IMR-90 (cell line): ENCODE measurements around the gene FEN1. TPM values are rescaled to one million over a fixed set of nuclear protein-coding genes. Genes with fewer than 3 reads are reported as not detected.

Experiments used
- ATAC-seq: fragments of 200-7000 bp; cut with Tn5 transposase; 2 replicates; pipeline ENCODE4 v1.9.1; 2020; ENCODE audit warnings: low read depth, mild to moderate bottlenecking, moderate library complexity
- BruUV-seq: library from RNA; stranded (reverse); fragments of 400-500 nt; replicated peaks from 2 replicates; lab custom pipeline; 2021; lab: Mats Ljungman, UMichigan
- CTCF ChIA-PET: fragments of 300-600 bp; formaldehyde crosslinking; extraction: SDS; loops from one replicate; lab custom pipeline; 2021; ENCODE audit warnings: antibody characterized with exemption; lab: Yijun Ruan, JAX
- POLR2A ChIA-PET: fragments of 300-600 bp; sonication (Branson Sonifier 250); formaldehyde crosslinking; loops from one replicate; lab custom pipeline; 2022; ENCODE audit warnings: antibody characterized with exemption; ENCODE audit not compliant: unreplicated experiment; lab: Charles Lee
- DNase-seq: peaks from one replicate; pipeline ENCODE4 v3.0.0; 2013
- H2AFZ ChIP-seq: replicated peaks from 2 replicates; pipeline ENCODE3; 2013; ENCODE audit warnings: low read length, mild to moderate bottlenecking; ENCODE audit not compliant: poor library complexity
- H2AK5ac ChIP-seq: 2 replicates; pipeline ENCODE4 v1.6.1; 2013; ENCODE audit warnings: low read depth, low read length, inconsistent platforms
- H2AK9ac ChIP-seq: replicated peaks from 2 replicates; pipeline ENCODE3; 2013; ENCODE audit warnings: mild to moderate bottlenecking, low read depth, low read length, moderate library complexity; ENCODE audit not compliant: poor library complexity
- H2BK120ac ChIP-seq: 2 replicates; pipeline ENCODE4 v1.6.1; 2013; ENCODE audit warnings: low read depth, low read length, inconsistent platforms
- H2BK15ac ChIP-seq: 3 replicates; pipeline ENCODE4 v1.6.1; 2013; ENCODE audit warnings: low read depth, low read length, inconsistent platforms
- H2BK20ac ChIP-seq: 2 replicates; pipeline ENCODE4 v1.6.1; 2013; ENCODE audit warnings: low read depth, mild to moderate bottlenecking, inconsistent platforms, low read length, moderate library complexity
- H2BK5ac ChIP-seq: 2 replicates; pipeline ENCODE4 v1.6.1; 2013; ENCODE audit warnings: mild to moderate bottlenecking, low read depth, low read length, inconsistent platforms; ENCODE audit not compliant: poor library complexity, severe bottlenecking
- H3K14ac ChIP-seq: replicated peaks from 2 replicates; pipeline ENCODE4 v1.6.1; 2013; ENCODE audit warnings: low read depth, low read length, inconsistent platforms
- H3K18ac ChIP-seq: 2 replicates; pipeline ENCODE4 v1.6.1; 2013; ENCODE audit warnings: low read depth, low read length, control low read depth
- H3K23ac ChIP-seq: 2 replicates; pipeline ENCODE4 v1.6.1; 2013; ENCODE audit warnings: low read depth, low read length, inconsistent platforms
- H3K27ac ChIP-seq: 2 replicates; pipeline ENCODE4 v1.5.1; 2013; ENCODE audit warnings: mild to moderate bottlenecking, control low read depth, low read length; ENCODE audit not compliant: insufficient read depth
- H3K27me3 ChIP-seq: 2 replicates; pipeline ENCODE4 v1.6.1; 2013; ENCODE audit warnings: low read length; ENCODE audit not compliant: control insufficient read depth, insufficient read depth
- H3K36me3 ChIP-seq: 2 replicates; pipeline ENCODE4 v1.6.1; 2013; ENCODE audit warnings: low read length, mixed read lengths; ENCODE audit not compliant: control insufficient read depth, insufficient read depth
- H3K4ac ChIP-seq: 2 replicates; pipeline ENCODE4 v1.6.1; 2013; ENCODE audit warnings: low read depth, low read length, inconsistent platforms
- H3K4me1 ChIP-seq: 2 replicates; pipeline ENCODE4 v1.6.1; 2013; ENCODE audit warnings: low read length, mixed read lengths; ENCODE audit not compliant: control insufficient read depth, insufficient read depth
- H3K4me2 ChIP-seq: 2 replicates; pipeline ENCODE4 v1.6.1; 2013; ENCODE audit warnings: low read depth, mild to moderate bottlenecking, control low read depth, low read length, moderate library complexity
- H3K4me3 ChIP-seq: 2 replicates; pipeline ENCODE4 v1.5.1; 2013; ENCODE audit warnings: low read depth, mild to moderate bottlenecking, control low read depth, low read length, moderate library complexity; ENCODE audit not compliant: insufficient read depth
- H3K56ac ChIP-seq: 2 replicates; pipeline ENCODE4 v1.6.1; 2013; ENCODE audit warnings: low read length, inconsistent platforms; ENCODE audit not compliant: insufficient read depth; ENCODE audit errors: extremely low read depth
- H3K79me1 ChIP-seq, 2 experiments: 2 replicates each; pipeline ENCODE4 v1.6.1; 2013; ENCODE audit warnings: low read length in 2 of 2, inconsistent platforms in 1 of 2, low read depth in 1 of 2
- H3K9ac ChIP-seq: 2 replicates; pipeline ENCODE4 v1.6.1; 2013; ENCODE audit warnings: low read depth, low read length, control low read depth
- H3K9me1 ChIP-seq: 2 replicates; pipeline ENCODE4 v1.6.1; 2013; ENCODE audit warnings: low read length, inconsistent platforms; ENCODE audit not compliant: insufficient read depth
- H3K9me3 ChIP-seq: 2 replicates; pipeline ENCODE4 v1.6.1; 2013; ENCODE audit warnings: low read length; ENCODE audit not compliant: control insufficient read depth, insufficient read depth
- H4K20me1 ChIP-seq: 2 replicates; pipeline ENCODE4 v1.6.1; 2013; ENCODE audit warnings: low read length, inconsistent platforms; ENCODE audit not compliant: insufficient read depth
- H4K5ac ChIP-seq: 2 replicates; pipeline ENCODE4 v1.6.1; 2013; ENCODE audit warnings: mild to moderate bottlenecking, low read depth, low read length, control low read depth
- H4K8ac ChIP-seq, 2 experiments: 2 replicates each; pipeline ENCODE4 v1.6.1; 2013; ENCODE audit warnings: low read depth in 2 of 2, low read length in 2 of 2, control low read depth in 1 of 2, inconsistent platforms in 1 of 2
- H4K91ac ChIP-seq: 2 replicates; pipeline ENCODE4 v1.6.1; 2013; ENCODE audit warnings: low read depth, low read length, inconsistent platforms; ENCODE audit not compliant: insufficient read depth
- BHLHE40 ChIP-seq: fragments of 150-350 bp; IDR thresholded peaks from 2 replicates; pipeline ENCODE4 v1.6.1; 2016; ENCODE audit warnings: mild to moderate bottlenecking, low read depth, low read length
- CEBPB ChIP-seq: IDR thresholded peaks from 2 replicates; pipeline ENCODE4 v1.6.1; 2012; ENCODE audit warnings: low read depth, low read length, improper control_type of control experiment
- MAZ ChIP-seq: IDR thresholded peaks from 2 replicates; pipeline ENCODE4 v1.6.1; 2012; ENCODE audit warnings: low read depth, mild to moderate bottlenecking, low read length, improper control_type of control experiment, moderate library complexity, borderline replicate concordance
- RCOR1 ChIP-seq: IDR thresholded peaks from 2 replicates; pipeline ENCODE4 v1.6.1; 2012; ENCODE audit warnings: mild to moderate bottlenecking, low read length, improper control_type of control experiment; ENCODE audit not compliant: insufficient replicate concordance
- SMC3 ChIP-seq: fragments of 150-350 bp; IDR thresholded peaks from 2 replicates; pipeline ENCODE4 v1.6.1; 2016; ENCODE audit warnings: low read depth, mild to moderate bottlenecking, antibody characterized with exemption, low read length, moderate library complexity
- WGBS, 2 experiments: methylation state at CpG; one replicate each; pipeline versions ENCODE4 v1.1.5 to v1.1.7; 2013; ENCODE audit warnings: missing lambda C conversion rate in 2 of 2; ENCODE audit not compliant: insufficient read length in 1 of 2; ENCODE audit errors: extremely low coverage in 2 of 2; 5-methylcytosine and 5-hydroxymethylcytosine counted together
- dilution Hi-C: fragments of 300-500 bp; cut with HindIII; formaldehyde crosslinking; loops from one replicate; pipeline ENCODE4 v1.14.3; 2018; ENCODE audit warnings: low sequenced_read_pairs; ENCODE audit not compliant: unreplicated experiment
- in situ Hi-C: fragments of 300-500 bp; cut with MboI; formaldehyde crosslinking; loops from 3 replicates; pipeline ENCODE4 v1.14.3; 2019; ENCODE audit warnings: low sequenced_read_pairs, inconsistent platforms, mixed read lengths
- intact Hi-C: fragments of 100-400 bp; cut with micrococcal nuclease; formaldehyde crosslinking; loops from 2 replicates; pipeline ENCODE4 v1.10.0; 2022
- polyA plus RNA-seq, 3 experiments: library from polyadenylated mRNA; depleted of rRNA; stranded (reverse); fragments of >200 nt; gene quantifications; 2 replicates each; pipeline ENCODE4 v1.2.3, GENCODE V29; 2012; ENCODE audit warnings: low replicate concordance in 1 of 3
- total RNA-seq: library from RNA; depleted of rRNA; stranded (reverse); fragments of >200 nt; gene quantifications from 2 replicates; pipeline ENCODE4 v1.2.3, GENCODE V29; 2012

FEN1 gene
- total and polyA plus RNA-seq, 2 of the 4 experiments (the other 2 are of a cell fraction) = 23.0 to 41.9 TPM

- H4K91ac ChIP-seq = no peak overlapping the region
- no peak overlapping the region for H2BK5ac ChIP-seq
- H3K27ac ChIP-seq = no peak overlapping the region
- H3K36me3 ChIP-seq = peaks cover 18% of the 10 kb centered on the region
- no peak overlapping the region for H3K4me3 ChIP-seq
- no peak overlapping the region for H2BK15ac ChIP-seq
- H3K4me1 ChIP-seq = peaks cover 3% of the 10 kb centered on the region
- no peak overlapping the region for H3K14ac ChIP-seq
- no peaks in the 10 kb centered on the region for H3K9me3 ChIP-seq
- no peak overlapping the region for H3K23ac ChIP-seq
- in situ Hi-C loops (loop anchor here (10.0 kb wide), 1 partner anchor 310 kb away; no protein-coding TSS in a partner anchor), intact Hi-C loops (no loop called here), dilution Hi-C loops (no loop called here)
- POLR2A ChIA-PET = no interaction called here
- no peak overlapping the region for H2BK120ac ChIP-seq
- no peak overlapping the region for H2AK5ac ChIP-seq
- no peak overlapping the region for H3K9ac ChIP-seq
- H3K4ac ChIP-seq = no peak overlapping the region
- no peak overlapping the region for H2AK9ac ChIP-seq
- BruUV-seq = no TSS peak
- H3K27me3 ChIP-seq = no peaks in the 10 kb centered on the region
- H2BK20ac ChIP-seq = no peak overlapping the region
- H3K56ac ChIP-seq = no peak overlapping the region
- H4K20me1 ChIP-seq = peaks cover 3% of the 10 kb centered on the region
- H4K8ac ChIP-seq = no peak overlapping the region
- peaks cover 30 to 65% of the 10 kb centered on the region in 2 experiments for H3K79me1 ChIP-seq
- DNase-seq (no peak), ATAC-seq (no peak)
- TF ChIP-seq BHLHE40 (no peak), RCOR1 (no peak), CEBPB (no peak), SMC3 (no peak), MAZ (no peak)
- no peak overlapping the region for H3K4me2 ChIP-seq
- H2AFZ ChIP-seq = no peak overlapping the region
- no peak overlapping the region for H3K18ac ChIP-seq
- CTCF ChIA-PET = no interaction called here
- WGBS, 2 experiments = 100% methylated on average over 1 of the region's 4 CpGs; no CpG with 5 or more reads in 1 of the 2 experiments
- no peak overlapping the region for H4K5ac ChIP-seq
- H3K9me1 ChIP-seq = no peaks in the 10 kb centered on the region
Observed at GRCh38 chr11:61794579-61794978, 1.9 kb downstream of the FEN1 start.
